Activated naive CD8-positive, alpha-beta T cell treated with anti-CD3 and anti-CD28 coated beads, Interleukin-2, amount 50 U/mL, for 24 hours (primary cell): ENCODE data around the gene ABCB1.

Experiments
- ATAC-seq: fragments of 150-1000 bp; cut with Tn5 transposase; one replicate; pipeline ENCODE4 v1.10.0; 2021
- DNase-seq: peaks from one replicate; pipeline ENCODE4 v3.0.0; 2021
- H3K27ac Mint-ChIP-seq: one replicate; pipeline ENCODE4 v1.8.0; 2021; ENCODE audit warnings: mild to moderate bottlenecking, mixed read lengths
- H3K27me3 Mint-ChIP-seq: one replicate; pipeline ENCODE4 v1.8.0; 2021; ENCODE audit warnings: mixed read lengths
- H3K36me3 Mint-ChIP-seq: one replicate; pipeline ENCODE4 v1.8.0; 2021; ENCODE audit warnings: low read depth, mixed read lengths
- H3K4me1 Mint-ChIP-seq: one replicate; pipeline ENCODE4 v1.8.0; 2021; ENCODE audit warnings: mixed read lengths
- H3K4me3 Mint-ChIP-seq: one replicate; pipeline ENCODE4 v1.8.0; 2021; ENCODE audit warnings: mild to moderate bottlenecking, moderate library complexity, mixed read lengths
- H3K9me3 Mint-ChIP-seq: one replicate; pipeline ENCODE4 v1.8.0; 2021; ENCODE audit warnings: mixed read lengths

Gene ABCB1

DNA sequence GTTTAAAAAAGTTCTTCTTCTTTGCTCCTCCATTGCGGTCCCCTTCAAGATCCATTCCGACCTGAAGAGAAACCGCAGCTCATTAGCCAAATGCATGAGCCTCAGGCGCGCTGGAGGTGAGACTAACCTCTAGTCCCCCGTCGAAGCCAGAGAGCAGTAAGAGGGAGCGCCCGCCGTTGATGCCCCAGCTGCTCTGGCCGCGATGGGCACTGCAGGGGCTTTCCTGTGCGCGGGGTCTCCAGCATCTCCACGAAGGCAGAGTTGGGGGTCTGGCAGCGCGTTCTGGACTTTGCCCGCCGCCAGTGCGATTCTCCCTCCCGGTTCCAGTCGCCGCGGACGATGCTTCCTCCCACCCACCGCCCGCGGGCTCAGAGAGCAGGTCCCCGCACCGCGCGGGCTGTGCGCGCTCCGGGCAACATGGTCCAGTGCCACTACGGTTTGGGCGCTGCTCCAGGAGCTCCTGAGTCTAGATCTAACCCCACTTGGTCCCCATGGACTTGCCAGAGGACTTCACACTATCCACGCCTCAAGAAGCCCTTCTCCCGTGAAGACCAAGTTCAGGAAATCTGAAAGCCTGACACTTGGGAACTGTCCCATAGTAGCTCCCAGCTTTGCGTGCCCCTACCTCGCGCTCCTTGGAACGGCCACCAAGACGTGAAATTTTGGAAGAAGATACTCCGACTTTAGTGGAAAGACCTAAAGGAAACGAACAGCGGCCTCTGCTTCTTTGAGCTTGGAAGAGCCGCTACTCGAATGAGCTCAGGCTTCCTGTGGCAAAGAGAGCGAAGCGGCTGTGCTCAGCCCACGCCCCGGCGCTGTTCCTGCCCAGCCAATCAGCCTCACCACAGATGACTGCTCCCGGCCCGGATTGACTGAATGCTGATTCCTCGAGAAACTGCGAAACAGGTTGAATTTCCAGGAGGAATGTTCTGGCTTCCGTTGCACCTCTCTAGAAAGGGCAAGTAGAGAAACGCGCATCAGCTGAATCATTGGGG, at the start of gene ABCB1:
Gene ABCB1 (minus strand): TSS at position 755 of the 995 bp plus-strand sequence. CDS start 700 bp downstream, at position 55.
- DNase-seq (peak; percentile 57), ATAC-seq (peak; percentile 85)
- peaks cover 15% of the 10 kb centered on the region for H3K27me3 Mint-ChIP-seq
- no peaks in the 10 kb centered on the region for H3K36me3 Mint-ChIP-seq
- H3K4me1 Mint-ChIP-seq, result peaks cover 36% of the 10 kb centered on the region
- peak within 1 kb of the TSS; percentile 43 for H3K27ac Mint-ChIP-seq
- no peaks in the 10 kb centered on the region for H3K9me3 Mint-ChIP-seq
- H3K4me3 Mint-ChIP-seq, result peak within 1 kb of the TSS; percentile 77

DNA sequence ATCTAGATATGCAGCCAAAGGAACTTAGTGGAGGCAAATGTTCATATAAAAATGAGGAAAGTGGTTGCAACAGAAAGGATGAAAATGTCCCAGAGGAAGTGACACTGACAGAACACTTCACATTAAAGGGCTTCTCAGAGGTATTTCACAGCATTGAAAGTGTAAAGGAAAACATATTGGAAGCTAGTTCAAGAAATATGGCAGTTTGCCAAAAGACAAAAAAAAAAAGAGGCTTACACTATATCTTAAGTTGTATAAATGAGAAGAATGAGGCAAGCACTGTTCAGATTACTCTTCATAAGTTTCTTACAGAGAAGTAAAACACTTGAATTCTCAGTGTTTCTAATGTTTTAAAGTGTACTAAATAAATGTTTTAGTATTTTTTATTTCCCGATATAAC, 47.6 kb upstream of the ABCB1 start:
- Mint-ChIP-seq H3K36me3 (no peaks in the 10 kb centered on the region), H3K27ac (no peak overlapping the region), H3K9me3 (no peaks in the 10 kb centered on the region), H3K4me1 (no peaks in the 10 kb centered on the region), H3K4me3 (no peak overlapping the region), H3K27me3 (peaks cover 3% of the 10 kb centered on the region)
- no peak for ATAC-seq
- DNase-seq, result no peak

DNA sequence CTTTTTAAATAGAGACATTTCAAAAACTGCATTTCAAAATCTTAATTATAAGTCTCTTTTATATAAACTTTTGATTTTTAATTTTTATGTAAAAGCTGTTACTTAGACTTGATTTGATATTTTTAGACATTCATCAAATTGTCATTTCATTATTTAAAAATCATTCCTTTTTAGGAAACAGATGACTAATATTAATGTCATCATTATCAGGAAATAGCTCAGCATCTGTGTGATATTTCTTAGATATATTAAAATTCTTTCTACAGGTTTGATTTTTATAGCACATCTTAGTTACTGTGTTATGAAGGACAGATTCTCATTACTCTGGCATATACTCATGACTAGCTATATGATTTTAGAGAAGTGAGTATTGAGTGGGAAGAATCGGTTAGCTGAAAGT, 44.8 kb upstream of the ABCB1 start:
- no peaks in the 10 kb centered on the region for H3K9me3 Mint-ChIP-seq
- ATAC-seq (no peak), DNase-seq (no peak)
- H3K27me3 Mint-ChIP-seq, result peaks cover 3% of the 10 kb centered on the region
- no peak overlapping the region for H3K27ac Mint-ChIP-seq
- H3K4me3 Mint-ChIP-seq, result no peak overlapping the region
- H3K4me1 Mint-ChIP-seq, result no peaks in the 10 kb centered on the region
- no peaks in the 10 kb centered on the region for H3K36me3 Mint-ChIP-seq

DNA sequence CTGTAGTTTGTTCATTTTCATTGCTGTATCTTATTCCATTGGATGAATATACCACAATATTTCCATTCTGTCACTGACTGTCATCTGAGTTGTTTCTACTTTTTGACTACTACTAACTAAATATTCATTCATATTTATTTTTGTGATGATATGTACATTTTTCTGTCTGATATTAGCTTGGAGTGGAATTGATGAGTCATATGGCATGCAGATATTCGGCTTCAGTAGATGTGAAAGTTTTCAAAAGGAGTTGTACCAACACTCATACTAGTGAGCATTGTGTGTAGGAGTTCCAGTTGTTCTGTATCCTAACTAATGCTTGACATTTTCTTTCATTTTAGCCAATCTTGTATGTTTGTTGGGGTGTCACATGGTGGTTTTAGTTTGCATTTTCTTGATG, 35.2 kb upstream of the ABCB1 start:
- DNase-seq, result no peak
- Mint-ChIP-seq H3K36me3 (peaks cover 5% of the 10 kb centered on the region), H3K4me1 (no peaks in the 10 kb centered on the region), H3K27me3 (no peaks in the 10 kb centered on the region), H3K27ac (no peak overlapping the region), H3K9me3 (peaks cover 21% of the 10 kb centered on the region), H3K4me3 (no peak overlapping the region)
- ATAC-seq, result no peak

DNA sequence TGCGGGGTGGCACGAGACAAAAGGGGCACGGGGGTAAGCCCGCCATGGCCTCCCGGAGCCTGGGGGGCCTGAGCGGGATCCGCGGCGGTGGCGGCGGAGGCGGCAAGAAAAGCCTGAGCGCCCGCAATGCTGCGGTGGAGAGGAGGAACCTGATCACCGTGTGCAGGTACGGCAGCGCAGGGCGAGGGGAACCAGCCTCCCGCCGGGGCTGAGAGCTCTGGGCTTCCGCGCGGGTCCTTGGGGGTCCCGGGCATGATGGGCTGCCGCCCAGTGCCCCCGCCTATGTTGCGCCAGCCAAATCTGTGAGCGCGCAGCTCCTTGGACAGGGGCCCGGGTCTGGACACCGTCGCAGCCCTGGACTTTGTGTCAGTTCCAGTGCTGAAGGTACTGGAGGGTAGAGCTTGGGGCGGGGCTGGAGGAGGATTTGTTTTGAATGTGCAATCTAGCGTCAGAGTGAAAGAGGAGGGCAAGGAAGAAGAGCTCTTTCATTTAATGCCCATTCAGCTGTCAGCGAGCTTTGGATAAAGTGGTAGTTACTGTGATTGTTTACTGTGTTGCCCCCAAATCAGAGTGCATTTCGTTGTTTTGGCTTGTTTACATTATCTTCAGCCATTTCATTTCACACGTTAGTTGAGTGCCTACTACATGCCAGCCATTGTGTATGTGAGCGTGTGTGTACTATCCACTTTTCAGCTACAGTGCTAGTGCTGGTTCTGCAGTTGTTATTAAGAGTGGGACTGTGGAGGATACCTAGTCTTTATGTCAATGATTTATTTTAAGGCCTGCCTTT, 28.3 kb upstream of the ABCB1 start:
- H3K4me3 Mint-ChIP-seq, result peak overlapping the region; percentile 73
- ATAC-seq (peak; percentile 11), DNase-seq (peak; percentile 14)
- no peaks in the 10 kb centered on the region for H3K9me3 Mint-ChIP-seq
- peaks cover 23% of the 10 kb centered on the region for H3K27me3 Mint-ChIP-seq
- H3K4me1 Mint-ChIP-seq, result peaks cover 9% of the 10 kb centered on the region
- no peak overlapping the region for H3K27ac Mint-ChIP-seq
- H3K36me3 Mint-ChIP-seq, result no peaks in the 10 kb centered on the region

DNA sequence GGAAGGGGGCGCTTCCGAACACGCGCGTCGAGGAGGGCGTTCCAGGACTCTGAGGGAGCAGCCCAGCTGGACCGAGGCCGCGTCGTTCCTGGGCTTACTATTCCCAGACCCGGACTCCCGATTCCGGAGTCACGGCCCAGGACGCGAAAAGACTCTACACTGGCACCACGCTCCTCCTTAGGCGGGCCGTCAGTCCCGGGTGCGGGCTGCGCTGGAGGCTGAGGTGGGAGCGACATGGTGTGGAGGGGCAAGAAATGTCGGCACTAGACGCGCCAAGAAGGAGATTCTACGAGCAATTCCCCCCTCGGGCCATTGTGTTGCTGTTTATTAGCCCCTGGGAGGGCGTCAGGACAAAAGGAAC, 26.9 kb upstream of the ABCB1 start:
- peak overlapping the region; percentile 73 for H3K4me3 Mint-ChIP-seq
- peaks cover 23% of the 10 kb centered on the region for H3K27me3 Mint-ChIP-seq
- no peak overlapping the region for H3K27ac Mint-ChIP-seq
- no peaks in the 10 kb centered on the region for H3K9me3 Mint-ChIP-seq
- peak; percentile 45 for ATAC-seq
- DNase-seq, result no peak
- H3K36me3 Mint-ChIP-seq, result no peaks in the 10 kb centered on the region
- peaks cover 9% of the 10 kb centered on the region for H3K4me1 Mint-ChIP-seq

DNA sequence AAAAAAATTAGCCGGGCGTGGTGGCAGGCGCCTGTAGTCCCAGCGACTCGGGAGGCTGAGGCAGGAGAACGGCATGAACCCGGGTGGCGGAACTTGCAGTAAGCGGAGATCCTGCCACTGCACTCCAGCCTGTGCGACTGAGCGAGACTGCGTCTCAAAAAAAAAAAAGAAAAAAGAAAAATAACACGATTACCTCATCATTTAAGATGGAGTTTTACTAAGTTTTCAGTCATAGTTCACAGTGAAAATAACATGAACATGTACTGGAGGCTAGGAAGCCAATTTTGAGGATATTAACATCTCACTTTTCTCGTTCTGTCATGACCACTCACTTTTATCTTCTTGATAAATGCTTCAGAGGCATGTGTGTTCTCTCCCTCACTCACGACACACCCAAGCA, 24.4 kb upstream of the ABCB1 start:
- H3K27ac Mint-ChIP-seq, result no peak overlapping the region
- H3K4me1 Mint-ChIP-seq, result peaks cover 9% of the 10 kb centered on the region
- DNase-seq (no peak), ATAC-seq (no peak)
- H3K4me3 Mint-ChIP-seq, result no peak overlapping the region
- H3K9me3 Mint-ChIP-seq, result no peaks in the 10 kb centered on the region
- peaks cover 22% of the 10 kb centered on the region for H3K27me3 Mint-ChIP-seq
- no peaks in the 10 kb centered on the region for H3K36me3 Mint-ChIP-seq

DNA sequence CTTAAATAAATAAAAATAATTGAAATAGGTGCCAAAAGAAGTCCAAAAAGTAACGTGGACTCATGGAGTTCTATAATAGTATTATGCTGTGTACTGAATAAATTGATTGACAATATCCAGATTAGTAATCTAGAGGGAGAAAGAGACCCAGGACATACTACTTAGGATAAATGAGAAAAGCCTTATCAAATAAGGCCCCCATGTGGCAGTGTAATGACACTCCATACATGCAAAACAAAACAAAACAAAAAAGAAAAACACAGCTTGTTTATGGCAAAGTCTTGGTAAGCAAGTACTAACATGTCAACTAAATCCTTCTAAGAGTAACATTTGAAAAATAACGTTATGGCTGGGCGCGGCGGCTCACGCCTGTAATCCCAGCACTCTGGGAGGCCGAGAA, 23.9 kb upstream of the ABCB1 start:
- ATAC-seq (no peak), DNase-seq (no peak)
- peaks cover 19% of the 10 kb centered on the region for H3K27me3 Mint-ChIP-seq
- no peaks in the 10 kb centered on the region for H3K9me3 Mint-ChIP-seq
- peaks cover 9% of the 10 kb centered on the region for H3K4me1 Mint-ChIP-seq
- no peaks in the 10 kb centered on the region for H3K36me3 Mint-ChIP-seq
- H3K27ac Mint-ChIP-seq, result no peak overlapping the region
- no peak overlapping the region for H3K4me3 Mint-ChIP-seq

DNA sequence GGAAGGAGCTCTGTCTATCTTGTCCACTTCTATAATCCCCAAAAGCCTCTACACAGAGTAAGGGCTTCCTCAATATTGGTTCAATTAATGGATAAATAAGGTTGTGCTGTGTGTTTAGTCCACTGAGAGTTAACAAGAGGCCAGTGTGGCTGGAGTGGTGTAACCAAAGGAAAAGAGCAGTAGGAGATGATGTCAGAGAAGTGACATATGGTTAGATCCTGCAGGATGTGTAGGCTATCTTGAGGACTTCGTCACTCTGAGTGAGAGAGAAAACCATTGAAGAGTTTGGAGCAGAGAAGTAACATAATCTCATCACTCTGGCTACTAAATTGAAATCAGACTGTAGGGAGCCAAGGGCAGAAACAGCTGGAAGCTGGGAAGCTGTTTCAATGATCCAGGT, 14.5 kb upstream of the ABCB1 start:
- Mint-ChIP-seq H3K4me3 (no peak overlapping the region), H3K27me3 (peaks cover 6% of the 10 kb centered on the region), H3K9me3 (no peaks in the 10 kb centered on the region), H3K4me1 (no peaks in the 10 kb centered on the region), H3K27ac (no peak overlapping the region), H3K36me3 (no peaks in the 10 kb centered on the region)
- ATAC-seq (no peak), DNase-seq (no peak)

DNA sequence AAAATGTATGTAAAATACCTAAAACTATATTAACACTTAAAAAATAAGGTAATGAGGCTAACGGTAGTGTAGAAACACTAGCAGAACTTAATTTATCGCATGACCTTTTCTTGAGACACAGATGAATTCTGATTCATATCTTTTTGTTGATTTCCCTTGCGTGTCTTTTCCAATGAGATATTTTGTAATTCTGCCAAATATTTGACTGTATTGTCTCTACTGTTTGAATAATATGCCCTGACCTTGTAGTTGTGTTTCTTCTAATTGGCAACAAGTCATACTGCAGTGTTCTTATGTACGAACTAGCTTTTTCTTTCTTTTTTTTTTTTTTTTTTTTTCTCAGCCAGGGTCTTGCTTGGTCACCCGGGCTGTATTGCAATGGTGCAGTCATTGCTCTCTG, 9.2 kb upstream of the ABCB1 start:
- no peaks in the 10 kb centered on the region for H3K36me3 Mint-ChIP-seq
- ATAC-seq (no peak), DNase-seq (no peak)
- peaks cover 5% of the 10 kb centered on the region for H3K27me3 Mint-ChIP-seq
- no peak overlapping the region for H3K27ac Mint-ChIP-seq
- no peaks in the 10 kb centered on the region for H3K4me1 Mint-ChIP-seq
- no peak overlapping the region for H3K4me3 Mint-ChIP-seq
- H3K9me3 Mint-ChIP-seq, result no peaks in the 10 kb centered on the region

DNA sequence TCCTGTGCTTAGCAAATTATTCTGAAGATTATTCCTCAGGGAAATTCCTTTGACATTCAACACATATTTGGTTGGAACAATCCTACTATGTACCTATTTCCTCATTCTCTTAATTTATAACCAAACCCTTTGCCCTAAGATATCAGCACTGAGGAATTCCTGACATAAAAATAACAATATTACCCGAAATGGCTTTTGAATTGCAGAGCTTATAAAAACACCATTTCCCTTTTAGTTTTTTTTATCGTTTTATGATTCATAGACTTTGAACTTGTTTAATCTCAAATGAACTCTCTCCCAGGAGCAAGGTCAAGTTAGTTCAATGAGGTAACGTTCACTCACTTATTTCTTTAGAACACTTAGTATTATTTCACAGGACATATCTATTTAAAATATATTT, 7.7 kb upstream of the ABCB1 start:
- H3K27ac Mint-ChIP-seq, result no peak overlapping the region
- H3K36me3 Mint-ChIP-seq, result no peaks in the 10 kb centered on the region
- no peaks in the 10 kb centered on the region for H3K9me3 Mint-ChIP-seq
- H3K27me3 Mint-ChIP-seq, result peaks cover 6% of the 10 kb centered on the region
- ATAC-seq (no peak), DNase-seq (no peak)
- no peaks in the 10 kb centered on the region for H3K4me1 Mint-ChIP-seq
- H3K4me3 Mint-ChIP-seq, result no peak overlapping the region

DNA sequence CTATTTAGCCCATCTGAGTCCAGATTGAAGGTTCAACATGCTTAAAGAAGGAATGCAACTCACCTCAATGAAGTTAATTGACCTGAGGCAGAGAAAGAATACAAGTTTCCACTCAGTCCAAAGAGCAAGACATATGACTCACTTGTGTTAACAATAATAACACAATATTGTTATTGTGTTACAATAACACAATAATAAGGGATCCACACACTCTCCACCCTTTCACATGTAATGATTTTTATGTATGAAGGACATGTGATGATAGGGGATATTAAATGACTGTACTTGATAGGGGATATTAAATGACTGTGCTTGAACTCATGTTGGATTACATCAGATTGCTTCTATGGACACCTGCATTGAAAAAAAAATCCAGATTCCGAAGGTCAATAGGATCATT, 3.6 kb upstream of the ABCB1 start:
- Mint-ChIP-seq H3K36me3 (no peaks in the 10 kb centered on the region), H3K4me1 (peaks cover 19% of the 10 kb centered on the region), H3K27ac (no peak overlapping the region), H3K4me3 (no peak overlapping the region), H3K9me3 (no peaks in the 10 kb centered on the region), H3K27me3 (peaks cover 17% of the 10 kb centered on the region)
- no peak for DNase-seq
- no peak for ATAC-seq

DNA sequence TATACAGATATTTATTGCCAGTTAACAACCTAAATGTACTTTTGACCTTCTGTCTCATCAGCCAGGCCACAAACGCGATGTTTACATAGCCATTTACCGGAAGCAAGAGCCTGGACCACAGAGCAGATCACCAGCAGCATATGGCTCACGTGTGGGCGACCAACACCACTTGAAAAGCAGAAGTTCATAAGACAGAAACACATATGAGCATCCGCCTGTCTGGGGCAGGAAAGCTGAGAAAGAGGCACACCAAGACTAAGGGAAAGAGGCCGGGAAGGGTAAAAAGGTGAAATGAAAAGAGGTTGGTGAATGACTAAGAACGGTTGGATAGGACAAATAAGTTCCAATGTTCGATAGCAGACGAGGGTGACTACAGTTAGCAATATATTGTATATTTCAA, 1.3 kb downstream of the ABCB1 start:
- Mint-ChIP-seq H3K36me3 (peaks cover 3% of the 10 kb centered on the region), H3K4me1 (peaks cover 36% of the 10 kb centered on the region), H3K27me3 (peaks cover 14% of the 10 kb centered on the region), H3K9me3 (no peaks in the 10 kb centered on the region), H3K4me3 (peak overlapping the region; percentile 77), H3K27ac (peak overlapping the region; percentile 43)
- ATAC-seq (peak; percentile 71), DNase-seq (peak; percentile 62)

DNA sequence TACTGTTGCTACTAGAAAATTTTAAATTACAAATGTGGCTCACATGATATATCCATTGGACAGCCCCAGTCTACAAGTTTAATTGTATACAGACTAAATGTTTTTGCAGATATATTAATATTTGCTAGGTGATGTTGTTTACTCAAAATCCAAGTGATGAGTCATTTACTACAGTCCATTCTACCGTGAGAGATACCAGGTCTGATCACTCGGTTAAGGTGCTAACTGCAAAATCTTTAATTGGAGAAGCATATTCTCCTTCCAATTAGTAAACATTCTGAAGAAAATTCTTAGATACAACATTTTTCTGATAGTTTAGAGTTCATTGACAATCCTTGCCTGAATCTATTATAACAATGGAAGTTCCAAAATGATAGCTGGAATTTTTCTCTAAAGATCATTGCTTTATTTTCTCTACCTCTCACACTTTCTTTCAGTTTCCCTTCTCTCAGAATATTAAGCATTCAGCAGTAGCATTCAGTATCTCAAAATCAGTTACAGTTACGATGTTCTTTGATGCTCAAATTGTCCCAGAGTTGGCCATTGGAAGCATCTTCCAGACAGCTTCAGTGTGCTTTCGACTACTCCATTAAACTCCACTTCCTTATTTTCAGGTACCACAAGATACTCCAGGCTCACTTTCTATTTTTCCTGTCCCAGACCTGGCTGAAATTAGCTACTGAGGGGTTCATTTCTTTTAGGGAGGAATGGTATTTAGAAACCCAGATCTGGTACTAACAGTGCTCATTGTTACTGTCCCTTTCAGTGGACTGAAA, 2.3 kb downstream of the ABCB1 start:
- H3K27me3 Mint-ChIP-seq, result peaks cover 11% of the 10 kb centered on the region
- H3K4me3 Mint-ChIP-seq, result peak overlapping the region; percentile 75
- H3K9me3 Mint-ChIP-seq, result no peaks in the 10 kb centered on the region
- peaks cover 36% of the 10 kb centered on the region for H3K4me1 Mint-ChIP-seq
- ATAC-seq (no peak), DNase-seq (no peak)
- peaks cover 3% of the 10 kb centered on the region for H3K36me3 Mint-ChIP-seq
- H3K27ac Mint-ChIP-seq, result peak overlapping the region; percentile 58
